HG03571 (cell line): Measurements from ENCODE around the gene C17orf78.
"Not testable (repeated sequence)": the region's sequence is repeated elsewhere in the genome, so short reads cannot be mapped to it uniquely, and the experiment has no call there.

ENCODE experiments used
- ATAC-seq: cut with Tn5 transposase; IDR thresholded peaks from one replicate; pipeline ENCODE4 v1.9.1; 2021; ENCODE audit not compliant: unreplicated experiment

Gene C17orf78

GRCh38 chr17:37385474-37385990, 9.7 kb downstream of the C17orf78 start:
- ATAC-seq, result no peak

GRCh38 chr17:37386462-37386861, 10.7 kb downstream of the C17orf78 start:
- no peak for ATAC-seq

GRCh38 chr17:37388266-37388665, 12.5 kb downstream of the C17orf78 start:
- ATAC-seq, result no peak

GRCh38 chr17:37389160-37389559, 13.4 kb downstream of the C17orf78 start:
- no peak for ATAC-seq

GRCh38 chr17:37391146-37391545, 15.4 kb downstream of the C17orf78 start:
- no peak for ATAC-seq

- ATAC-seq, result no peak
Measured at GRCh38 chr17:37392024-37392590, 16.3 kb downstream of the C17orf78 start.

- no peak for ATAC-seq
Measured at GRCh38 chr17:37393352-37393751, 17.6 kb downstream of the C17orf78 start.

- no peak for ATAC-seq
Measured at GRCh38 chr17:37399265-37399803, 23.5 kb downstream of the C17orf78 start.

- no peak for ATAC-seq
Measured at GRCh38 chr17:37400505-37400904, 24.7 kb downstream of the C17orf78 start.

- not testable (repeated sequence) for ATAC-seq
Measured at GRCh38 chr17:37405522-37405921, 29.7 kb downstream of the C17orf78 start.

- no peak for ATAC-seq
Measured at GRCh38 chr17:37405955-37406634, 30.3 kb downstream of the C17orf78 start.

- ATAC-seq, result peak; percentile 69
Measured at GRCh38 chr17:37406635-37407461, 31.1 kb downstream of the C17orf78 start, which contains the start of the genes ACACA and TADA2A. Gene ACACA (minus strand): TSS chr17:37406836. CDS start chr17:37406299, 537 bp downstream. Gene TADA2A (plus strand): TSS chr17:37406886. CDS start chr17:37411366, 4,480 bp downstream.

GRCh38 chr17:37408145-37408479, 32.3 kb downstream of the C17orf78 start:
- not testable (repeated sequence) for ATAC-seq

- ATAC-seq, result no peak
Measured at GRCh38 chr17:37410357-37410756, 34.6 kb downstream of the C17orf78 start.

GRCh38 chr17:37413875-37414519, 38.2 kb downstream of the C17orf78 start:
- no peak for ATAC-seq

GRCh38 chr17:37417852-37418251, 42.1 kb downstream of the C17orf78 start:
- no peak for ATAC-seq

- ATAC-seq, result no peak
Measured at GRCh38 chr17:37422971-37423625, 47.3 kb downstream of the C17orf78 start.

- ATAC-seq, result no peak
Measured at GRCh38 chr17:37425268-37425667, 49.5 kb downstream of the C17orf78 start.

GRCh38 chr17:37429039-37429438, 53.3 kb downstream of the C17orf78 start:
- no peak for ATAC-seq

GRCh38 chr17:37429453-37429852, 53.7 kb downstream of the C17orf78 start:
- no peak for ATAC-seq
